NCI-H1092 (cell line): ENCODE results near the gene GARS1.
"Not testable (repeated sequence)": the region's sequence is repeated elsewhere in the genome, so short reads cannot be mapped to it uniquely, and the experiment has no call there.

Experiments used
- DNase-seq: peaks from one replicate; lab custom pipeline; 2025; lab: John Stamatoyannopoulos, UW

The GARS1 gene

DNA sequence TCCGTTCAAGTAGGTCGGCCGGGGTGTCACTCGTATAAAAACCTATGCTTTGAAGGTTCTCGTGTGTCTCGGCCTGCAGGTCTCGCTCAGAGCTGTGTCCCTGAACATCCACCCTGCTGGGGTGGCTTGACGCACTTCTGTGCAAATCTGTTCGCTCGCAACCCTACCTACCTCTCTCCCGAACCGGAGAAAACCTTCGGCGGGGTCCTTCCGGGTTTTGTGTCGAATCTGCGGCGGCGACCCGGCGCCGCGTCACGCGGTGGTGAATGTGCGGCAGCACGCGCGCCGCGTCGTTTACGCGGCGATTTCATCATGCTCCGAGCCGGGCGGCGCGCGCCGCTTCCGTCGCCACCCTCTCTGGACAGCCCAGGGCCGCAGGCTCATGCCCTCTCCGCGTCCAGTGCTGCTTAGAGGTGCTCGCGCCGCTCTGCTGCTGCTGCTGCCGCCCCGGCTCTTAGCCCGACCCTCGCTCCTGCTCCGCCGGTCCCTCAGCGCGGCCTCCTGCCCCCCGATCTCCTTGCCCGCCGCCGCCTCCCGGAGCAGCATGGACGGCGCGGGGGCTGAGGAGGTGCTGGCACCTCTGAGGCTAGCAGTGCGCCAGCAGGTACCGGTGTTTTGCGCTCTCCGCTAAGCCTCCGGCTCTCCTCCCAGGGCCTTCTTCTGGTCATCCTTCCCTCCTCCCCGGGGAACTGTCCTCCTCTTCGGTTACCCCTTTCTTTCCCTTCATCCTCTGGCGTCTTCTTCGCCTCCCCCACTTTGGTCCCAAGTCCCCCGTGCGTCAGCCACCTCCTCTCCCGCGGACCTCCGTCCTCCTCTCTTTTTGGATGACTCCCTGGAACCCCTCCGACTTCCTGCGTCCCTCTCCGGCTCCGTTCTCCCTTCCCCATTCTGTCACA lies at the start of gene GARS1:
Gene GARS1 (plus strand): TSS at position 339 of the 896 bp plus-strand sequence. CDS start 44 bp downstream, at position 383.
- DNase-seq: peak; percentile 88

DNA sequence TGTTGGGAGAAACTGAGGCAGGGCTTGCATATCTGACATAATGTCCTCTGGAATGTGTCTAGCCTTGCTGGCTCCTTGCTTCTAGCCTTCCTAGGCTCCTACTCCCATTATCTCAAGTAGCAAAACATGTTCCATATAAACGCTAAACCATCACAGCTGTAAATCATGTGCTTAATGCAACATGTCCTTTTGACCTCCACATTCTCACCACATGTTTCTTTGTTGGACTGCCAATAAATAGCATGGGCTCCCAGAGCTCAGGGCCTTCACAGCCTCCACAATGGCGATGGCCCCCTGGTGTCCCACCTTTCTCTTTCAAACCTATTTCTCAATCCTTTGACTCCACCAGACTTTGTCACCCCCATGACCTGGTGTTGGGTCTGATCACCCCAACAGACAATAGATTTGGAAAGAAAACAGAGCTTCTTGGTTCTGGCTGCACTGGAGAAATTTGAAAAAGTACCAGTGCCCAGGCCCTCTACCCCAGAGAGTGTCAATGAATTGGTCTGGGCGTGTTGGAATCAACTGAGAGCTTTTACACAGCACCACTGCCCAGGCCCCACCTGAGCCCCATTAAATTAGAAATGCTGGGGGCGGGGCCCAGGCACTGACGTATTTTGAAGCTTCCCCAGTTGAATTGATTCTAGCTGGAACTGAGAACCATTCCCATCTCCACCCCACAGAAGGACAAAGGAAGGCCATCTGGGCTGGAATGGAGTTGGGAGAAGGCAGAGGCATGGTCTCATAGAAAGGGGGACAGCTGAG lies 48.7 kb upstream of the GARS1 start:
- no peak for DNase-seq

DNA sequence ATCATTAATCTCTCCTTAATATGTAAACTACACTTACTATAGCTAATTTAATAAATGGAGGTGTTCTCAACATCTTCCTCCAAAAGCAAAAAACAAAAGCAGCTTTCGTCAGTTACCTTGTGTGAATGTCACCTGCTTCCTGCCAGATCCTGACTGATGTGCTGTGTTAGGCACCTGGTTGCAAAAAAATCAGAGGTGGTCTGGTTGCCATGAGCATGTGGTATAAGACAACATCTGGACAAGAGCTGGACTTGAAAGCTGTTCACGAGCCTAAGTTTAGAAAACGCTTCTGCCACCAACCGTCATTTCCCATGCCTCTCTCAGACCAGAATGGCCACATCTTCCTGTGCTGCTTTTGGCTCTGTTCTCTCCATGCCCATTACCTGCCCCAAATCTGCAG lies 48.1 kb upstream of the GARS1 start:
- no peak for DNase-seq

DNA sequence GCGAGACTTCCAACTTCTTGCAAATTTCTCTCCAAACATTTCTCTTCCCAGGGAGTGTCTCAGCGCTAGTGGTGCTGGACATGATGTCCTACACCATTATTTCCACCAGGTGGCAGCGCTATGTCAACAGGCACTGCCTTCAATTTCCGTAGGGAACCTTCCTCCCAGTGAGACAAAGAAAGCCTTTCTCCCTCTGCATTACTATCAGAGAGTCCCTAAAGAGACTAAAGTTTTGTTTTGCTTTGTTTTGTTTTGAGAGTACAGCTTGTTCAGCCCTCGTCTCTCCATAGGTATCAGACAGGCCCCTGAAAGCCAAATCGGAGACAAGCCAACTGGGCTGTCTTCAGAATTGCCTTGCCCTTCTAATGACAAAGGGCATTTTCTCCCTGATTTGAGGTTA lies 45.8 kb upstream of the GARS1 start:
- peak; percentile 59 for DNase-seq

DNA sequence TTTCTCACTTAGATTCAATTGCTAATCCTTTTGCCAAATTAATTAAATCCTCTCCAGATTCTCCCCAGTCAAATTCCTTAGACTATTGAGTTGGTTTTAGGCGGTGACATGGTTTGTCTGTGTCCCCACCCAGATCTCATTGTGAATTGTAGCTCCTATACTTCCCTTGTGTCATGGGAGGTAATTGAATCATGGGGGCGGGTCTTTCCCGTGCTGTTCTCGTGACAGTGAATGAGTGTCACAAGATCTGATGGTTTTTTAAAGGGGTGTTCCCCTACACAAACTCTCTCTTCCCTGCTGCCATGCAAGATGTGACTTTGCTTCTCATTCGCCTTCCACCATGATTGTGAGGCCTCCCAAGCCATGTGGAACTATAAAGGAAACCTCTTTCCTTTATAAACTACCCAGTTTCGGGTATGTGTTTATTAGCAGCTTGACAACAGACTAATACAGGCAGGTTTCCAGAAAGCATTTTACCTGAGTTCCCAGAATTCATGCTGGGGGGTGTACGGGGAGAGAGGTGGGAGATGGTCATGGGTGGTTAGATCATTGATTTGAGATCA lies 44.7 kb upstream of the GARS1 start:
- no peak for DNase-seq

DNA sequence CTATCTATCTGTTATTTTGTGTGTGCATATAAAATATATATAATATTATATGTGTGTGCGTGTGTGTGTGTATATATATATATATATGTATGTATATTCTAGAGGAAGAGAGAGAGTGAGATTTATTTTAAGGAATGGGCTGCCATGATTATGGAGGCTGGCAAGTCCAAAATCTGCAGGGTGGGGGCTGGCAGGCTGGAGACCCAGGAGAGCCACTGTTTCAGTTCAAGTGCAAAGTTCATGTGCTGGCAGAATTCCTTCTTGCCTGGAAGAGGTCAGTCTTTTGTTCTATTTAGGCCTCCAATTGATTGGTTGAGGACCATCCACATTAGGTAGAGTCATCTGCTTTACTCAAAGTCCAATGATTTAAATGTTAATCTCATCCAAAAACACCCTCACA lies 42.3 kb upstream of the GARS1 start:
- DNase-seq: no peak

DNA sequence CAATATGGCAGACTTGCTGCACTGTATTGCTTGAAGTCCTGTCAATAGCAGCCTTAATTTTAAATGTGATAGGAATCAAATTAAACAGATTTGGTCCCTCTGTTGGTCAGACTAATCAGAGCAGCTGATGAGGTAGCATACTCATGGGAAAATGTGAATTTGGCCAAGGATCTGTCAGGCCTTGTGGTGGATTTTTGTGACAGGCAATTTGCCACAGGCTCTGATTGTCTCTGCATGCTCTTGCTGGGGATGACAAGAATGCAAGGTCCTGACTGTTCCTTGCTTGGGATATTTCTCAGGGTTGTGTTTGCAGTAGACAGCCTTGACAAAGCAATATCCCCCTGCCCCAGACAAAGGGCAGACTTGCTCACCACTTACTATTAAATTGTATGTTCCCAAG lies 41.5 kb upstream of the GARS1 start:
- DNase-seq: no peak

DNA sequence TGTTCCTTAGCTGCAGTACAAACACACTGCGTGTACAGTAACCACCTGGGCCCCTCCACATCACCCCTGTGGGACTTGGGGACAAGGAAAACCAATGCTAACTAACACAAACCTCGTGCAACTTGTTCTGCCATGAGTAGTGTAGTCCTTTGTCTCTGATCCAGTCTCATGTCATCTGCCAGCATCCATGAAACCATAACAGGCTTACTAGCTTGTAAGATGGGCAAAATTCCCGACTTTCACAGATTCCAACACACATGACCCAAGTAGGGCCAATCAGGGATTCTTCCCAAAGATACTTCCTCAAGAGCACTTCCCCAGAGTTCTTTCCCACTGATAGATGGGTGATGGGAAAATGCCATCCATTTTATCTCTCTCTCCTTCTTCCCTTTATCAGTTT lies 41.1 kb upstream of the GARS1 start:
- DNase-seq: no peak

- DNase-seq: no peak
These were observed 39.2 kb upstream of the GARS1 start for GRCh38 chr7:30555525-30555924.

- DNase-seq: peak; percentile 88
These were observed 37.8 kb upstream of the GARS1 start for GRCh38 chr7:30556840-30557239.

DNA sequence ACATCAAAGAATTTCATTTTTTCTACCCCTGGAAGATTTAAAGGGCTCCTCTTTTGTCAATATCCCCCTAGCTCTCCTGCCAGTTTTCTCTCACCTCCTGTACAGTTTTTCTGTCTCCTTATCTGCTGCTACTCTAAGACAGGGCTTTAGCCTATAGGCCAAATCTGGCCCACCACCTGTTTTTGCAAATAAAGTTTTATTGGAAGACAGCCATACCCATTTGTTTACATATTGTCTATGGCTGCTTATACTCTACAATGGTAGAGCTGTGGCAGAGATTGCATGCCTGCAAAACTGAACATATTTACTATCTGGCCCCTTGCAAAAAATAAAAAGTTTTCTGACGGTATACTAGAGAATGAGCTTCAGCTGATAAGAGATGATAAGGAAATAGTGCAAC lies 37.4 kb upstream of the GARS1 start:
- no peak for DNase-seq

DNA sequence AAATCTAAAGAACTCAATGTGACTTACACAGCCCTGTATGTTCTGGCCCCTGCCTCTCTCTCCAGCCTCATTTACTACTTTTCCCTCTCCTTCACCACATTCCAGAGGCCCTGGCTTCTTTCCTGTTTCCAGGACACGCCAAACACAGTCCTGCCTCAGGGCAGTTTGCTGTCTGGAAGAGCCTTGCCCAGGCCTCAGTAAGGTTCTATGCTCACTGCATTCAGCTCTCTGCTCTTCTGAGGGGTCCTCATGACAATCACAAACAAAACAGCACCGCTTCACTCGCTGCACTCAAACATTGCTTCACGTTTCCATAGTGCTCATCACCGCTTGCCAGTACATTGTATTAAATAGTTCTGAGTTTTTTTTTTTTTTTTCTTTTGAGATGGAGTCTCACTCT lies 35.1 kb upstream of the GARS1 start:
- no peak for DNase-seq

- DNase-seq: no peak
These were observed 33.3 kb upstream of the GARS1 start for GRCh38 chr7:30561389-30561788.

GRCh38 chr7:30562498-30562897 lies 32.2 kb upstream of the GARS1 start:
- DNase-seq: no peak

DNA sequence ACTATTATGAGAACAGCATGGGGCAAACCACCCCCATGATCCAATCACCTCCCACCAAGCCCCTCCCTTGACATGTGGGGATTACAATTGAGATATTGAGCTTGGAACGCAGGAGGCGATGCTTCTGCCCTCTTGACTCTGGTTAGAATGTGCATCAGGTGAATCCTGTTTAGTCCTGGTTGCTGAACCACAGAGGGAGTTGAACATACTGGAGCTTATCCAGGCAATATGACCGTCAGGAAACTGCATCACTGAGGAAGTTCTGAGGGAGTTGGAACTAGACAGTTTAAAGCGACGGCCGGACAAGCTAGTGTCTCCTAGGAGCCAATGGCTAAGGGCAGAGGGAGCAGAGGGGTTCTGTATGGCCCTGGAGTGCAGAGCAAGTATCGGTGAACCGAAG lies 31.8 kb upstream of the GARS1 start:
- DNase-seq: no peak

DNA sequence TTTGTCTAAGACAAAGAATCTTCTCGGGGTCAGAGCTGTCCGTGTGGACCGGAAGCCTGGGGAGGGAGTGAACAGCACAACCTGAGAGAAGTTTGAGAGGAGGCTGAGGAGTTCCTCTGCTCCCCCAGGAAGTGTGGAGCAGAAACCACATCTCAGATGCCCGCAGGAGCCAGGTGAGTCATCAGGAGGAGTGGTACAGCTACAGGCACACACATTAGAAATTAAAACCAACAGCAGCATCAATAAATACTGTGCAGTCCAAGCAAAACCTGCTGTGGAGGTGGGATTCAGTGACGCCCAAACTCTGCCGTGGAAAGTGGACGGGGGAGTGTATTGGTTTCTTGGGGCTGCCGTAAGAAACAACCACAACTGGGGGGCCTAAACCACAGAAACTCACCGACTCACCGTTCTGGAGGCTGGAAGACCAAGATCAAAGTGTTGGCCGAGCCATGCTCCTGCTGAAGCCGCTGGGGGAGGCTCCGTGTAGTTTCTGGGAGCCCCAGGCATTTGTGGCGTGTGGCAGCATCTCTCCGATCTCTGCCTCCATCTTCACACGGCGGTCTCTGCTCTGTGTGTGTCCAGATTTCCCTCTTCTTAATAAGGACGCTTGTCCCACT lies 31.2 kb upstream of the GARS1 start:
- no peak for DNase-seq

DNA sequence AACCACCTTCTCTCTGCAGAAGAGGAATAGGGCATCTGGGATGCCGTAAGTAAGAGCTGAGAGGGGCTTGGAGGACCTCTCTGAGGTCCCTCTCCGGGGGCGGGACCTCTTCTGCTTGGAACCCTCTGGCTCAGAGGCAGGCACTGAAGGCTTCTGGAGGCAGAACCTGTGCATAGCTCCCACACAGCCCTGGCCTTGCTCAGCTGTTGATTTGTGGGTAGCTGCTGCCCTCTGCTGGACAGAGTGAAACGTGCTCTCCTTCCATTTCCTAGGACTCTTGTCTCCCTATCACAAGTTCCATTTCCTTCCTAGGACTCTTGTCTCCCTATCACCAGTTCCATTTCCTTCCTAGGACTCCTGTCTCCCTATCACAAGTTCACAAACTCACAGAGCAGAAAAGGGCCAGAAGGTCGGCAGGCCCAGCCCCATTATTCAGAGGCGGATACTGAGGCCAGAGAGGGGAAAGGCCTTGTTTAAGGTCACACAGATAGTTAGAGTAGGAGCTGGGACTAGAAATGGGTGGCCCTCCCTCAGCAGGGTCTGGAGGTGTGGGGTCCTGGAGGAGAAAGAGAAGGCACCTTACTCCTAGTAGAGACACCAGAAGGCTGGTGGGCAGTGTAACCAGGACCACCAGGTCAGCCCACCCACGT lies 30.3 kb upstream of the GARS1 start:
- DNase-seq: peak; percentile 88

- DNase-seq: no peak
These were observed 28.1 kb upstream of the GARS1 start for GRCh38 chr7:30566596-30566995.

DNA sequence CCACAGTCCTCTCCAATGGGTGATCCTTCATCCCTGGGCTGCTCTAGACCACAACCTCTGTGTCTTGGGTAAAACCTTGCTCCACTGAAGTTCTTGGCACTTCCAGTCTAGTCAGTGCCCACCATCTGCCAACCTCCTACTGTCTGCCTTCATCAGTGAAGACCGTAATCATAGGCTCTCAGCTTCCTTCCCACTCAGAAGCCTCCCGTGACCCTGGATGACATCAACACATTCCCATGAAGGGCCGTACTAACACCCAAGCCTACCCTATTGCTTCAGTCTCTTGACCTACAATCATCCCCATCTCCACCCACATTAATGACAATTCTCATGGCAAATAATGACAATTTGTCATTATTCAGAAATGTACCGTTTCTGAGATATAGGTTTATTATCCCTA lies 27.6 kb upstream of the GARS1 start:
- DNase-seq: no peak

- DNase-seq: not testable (repeated sequence)
These were observed 24.4 kb upstream of the GARS1 start for GRCh38 chr7:30570238-30570637.

GRCh38 chr7:30572212-30572841 lies 22.4 kb upstream of the GARS1 start:
- DNase-seq: no peak
